ENCODE data around the gene MCIDAS. TPM values are rescaled to one million over a fixed set of nuclear protein-coding genes. Genes with fewer than 3 reads are reported as not detected.

Gene MCIDAS
- total and polyA plus RNA-seq, 2 of the 13 experiments (the other 11 are each of a cell fraction or from before 2014, with no cell fraction given) = not detected

- no peak for TF ChIP-seq PLRG1 (conservative IDR thresholded peaks at IDR 0.05)
- no peak for TF ChIP-seq ZNF605 (CRISPR knock-in tag; IDR thresholded peaks at IDR 0.05)
- TF ChIP-seq, protein P1, sequence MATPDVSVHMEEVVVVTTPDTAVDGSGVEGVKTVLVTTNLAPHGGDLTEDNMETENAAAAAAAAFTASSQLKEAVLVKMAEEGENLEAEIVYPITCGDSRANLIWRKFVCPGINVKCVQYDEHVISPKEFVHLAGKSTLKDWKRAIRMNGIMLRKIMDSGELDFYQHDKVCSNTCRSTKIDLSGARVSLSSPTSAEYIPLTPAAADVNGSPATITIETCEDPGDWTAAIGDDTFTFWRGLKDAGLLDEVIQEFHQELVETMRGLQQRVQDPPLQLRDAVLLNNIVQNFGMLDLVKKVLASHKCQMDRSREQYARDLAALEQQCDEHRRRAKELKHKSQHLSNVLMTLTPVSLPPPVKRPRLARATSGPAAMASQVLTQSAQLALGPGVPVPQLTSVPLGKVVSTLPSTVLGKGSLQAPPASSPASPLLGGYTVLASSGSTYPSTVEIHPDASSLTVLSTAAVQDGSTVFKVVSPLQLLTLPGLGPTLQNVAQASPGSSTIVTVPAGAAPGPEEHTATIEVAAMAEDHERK (CRISPR knock-in tag; IDR thresholded peaks at IDR 0.05; ENCODE audit: low read depth) = no peak
- no peak for TF ChIP-seq MTF1 (CRISPR knock-in tag; IDR thresholded peaks at IDR 0.05)
- TF ChIP-seq TCF12 (IDR thresholded peaks at IDR 0.05) = no peak
- 0 out of 2 replicates have a peak, but pooled peaks have one; percentile 37 for TF ChIP-seq TCF12 (CRISPR knock-in tag; IDR thresholded peaks at IDR 0.05)
- TF ChIP-seq NCOA1 (CRISPR knock-in tag; IDR thresholded peaks at IDR 0.05) = peak; percentile 44; the same call in 1 of the 2 replicates
- 0 out of 2 replicates have a peak, but pooled peaks have one; percentile 14 for TF ChIP-seq HDAC2 (CRISPR knock-in tag; IDR thresholded peaks at IDR 0.05)
- TF ChIP-seq SRY (CRISPR knock-in tag; IDR thresholded peaks at IDR 0.05) = no peak
- no peak for TF ChIP-seq SNAPC2 (CRISPR knock-in tag; IDR thresholded peaks at IDR 0.05)
- 0 out of 2 replicates have a peak, but pooled peaks have one; percentile 16 for TF ChIP-seq NR0B2 (CRISPR knock-in tag; IDR thresholded peaks at IDR 0.05)
- TF ChIP-seq POLR2AphosphoS2 (IDR thresholded peaks at IDR 0.05; ENCODE audit: low read depth, low read length) = no peak
- TF ChIP-seq IRF2 (CRISPR knock-in tag; IDR thresholded peaks at IDR 0.05) = no peak
- TF ChIP-seq, protein P2, sequence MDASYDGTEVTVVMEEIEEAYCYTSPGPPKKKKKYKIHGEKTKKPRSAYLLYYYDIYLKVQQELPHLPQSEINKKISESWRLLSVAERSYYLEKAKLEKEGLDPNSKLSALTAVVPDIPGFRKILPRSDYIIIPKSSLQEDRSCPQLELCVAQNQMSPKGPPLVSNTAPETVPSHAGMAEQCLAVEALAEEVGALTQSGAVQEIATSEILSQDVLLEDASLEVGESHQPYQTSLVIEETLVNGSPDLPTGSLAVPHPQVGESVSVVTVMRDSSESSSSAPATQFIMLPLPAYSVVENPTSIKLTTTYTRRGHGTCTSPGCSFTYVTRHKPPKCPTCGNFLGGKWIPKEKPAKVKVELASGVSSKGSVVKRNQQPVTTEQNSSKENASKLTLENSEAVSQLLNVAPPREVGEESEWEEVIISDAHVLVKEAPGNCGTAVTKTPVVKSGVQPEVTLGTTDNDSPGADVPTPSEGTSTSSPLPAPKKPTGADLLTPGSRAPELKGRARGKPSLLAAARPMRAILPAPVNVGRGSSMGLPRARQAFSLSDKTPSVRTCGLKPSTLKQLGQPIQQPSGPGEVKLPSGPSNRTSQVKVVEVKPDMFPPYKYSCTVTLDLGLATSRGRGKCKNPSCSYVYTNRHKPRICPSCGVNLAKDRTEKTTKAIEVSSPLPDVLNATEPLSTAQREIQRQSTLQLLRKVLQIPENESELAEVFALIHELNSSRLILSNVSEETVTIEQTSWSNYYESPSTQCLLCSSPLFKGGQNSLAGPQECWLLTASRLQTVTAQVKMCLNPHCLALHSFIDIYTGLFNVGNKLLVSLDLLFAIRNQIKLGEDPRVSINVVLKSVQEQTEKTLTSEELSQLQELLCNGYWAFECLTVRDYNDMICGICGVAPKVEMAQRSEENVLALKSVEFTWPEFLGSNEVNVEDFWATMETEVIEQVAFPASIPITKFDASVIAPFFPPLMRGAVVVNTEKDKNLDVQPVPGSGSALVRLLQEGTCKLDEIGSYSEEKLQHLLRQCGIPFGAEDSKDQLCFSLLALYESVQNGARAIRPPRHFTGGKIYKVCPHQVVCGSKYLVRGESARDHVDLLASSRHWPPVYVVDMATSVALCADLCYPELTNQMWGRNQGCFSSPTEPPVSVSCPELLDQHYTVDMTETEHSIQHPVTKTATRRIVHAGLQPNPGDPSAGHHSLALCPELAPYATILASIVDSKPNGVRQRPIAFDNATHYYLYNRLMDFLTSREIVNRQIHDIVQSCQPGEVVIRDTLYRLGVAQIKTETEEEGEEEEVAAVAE (CRISPR knock-in tag; IDR thresholded peaks at IDR 0.05; ENCODE audit: borderline replicate concordance) = no peak
- TF ChIP-seq, protein P3, sequence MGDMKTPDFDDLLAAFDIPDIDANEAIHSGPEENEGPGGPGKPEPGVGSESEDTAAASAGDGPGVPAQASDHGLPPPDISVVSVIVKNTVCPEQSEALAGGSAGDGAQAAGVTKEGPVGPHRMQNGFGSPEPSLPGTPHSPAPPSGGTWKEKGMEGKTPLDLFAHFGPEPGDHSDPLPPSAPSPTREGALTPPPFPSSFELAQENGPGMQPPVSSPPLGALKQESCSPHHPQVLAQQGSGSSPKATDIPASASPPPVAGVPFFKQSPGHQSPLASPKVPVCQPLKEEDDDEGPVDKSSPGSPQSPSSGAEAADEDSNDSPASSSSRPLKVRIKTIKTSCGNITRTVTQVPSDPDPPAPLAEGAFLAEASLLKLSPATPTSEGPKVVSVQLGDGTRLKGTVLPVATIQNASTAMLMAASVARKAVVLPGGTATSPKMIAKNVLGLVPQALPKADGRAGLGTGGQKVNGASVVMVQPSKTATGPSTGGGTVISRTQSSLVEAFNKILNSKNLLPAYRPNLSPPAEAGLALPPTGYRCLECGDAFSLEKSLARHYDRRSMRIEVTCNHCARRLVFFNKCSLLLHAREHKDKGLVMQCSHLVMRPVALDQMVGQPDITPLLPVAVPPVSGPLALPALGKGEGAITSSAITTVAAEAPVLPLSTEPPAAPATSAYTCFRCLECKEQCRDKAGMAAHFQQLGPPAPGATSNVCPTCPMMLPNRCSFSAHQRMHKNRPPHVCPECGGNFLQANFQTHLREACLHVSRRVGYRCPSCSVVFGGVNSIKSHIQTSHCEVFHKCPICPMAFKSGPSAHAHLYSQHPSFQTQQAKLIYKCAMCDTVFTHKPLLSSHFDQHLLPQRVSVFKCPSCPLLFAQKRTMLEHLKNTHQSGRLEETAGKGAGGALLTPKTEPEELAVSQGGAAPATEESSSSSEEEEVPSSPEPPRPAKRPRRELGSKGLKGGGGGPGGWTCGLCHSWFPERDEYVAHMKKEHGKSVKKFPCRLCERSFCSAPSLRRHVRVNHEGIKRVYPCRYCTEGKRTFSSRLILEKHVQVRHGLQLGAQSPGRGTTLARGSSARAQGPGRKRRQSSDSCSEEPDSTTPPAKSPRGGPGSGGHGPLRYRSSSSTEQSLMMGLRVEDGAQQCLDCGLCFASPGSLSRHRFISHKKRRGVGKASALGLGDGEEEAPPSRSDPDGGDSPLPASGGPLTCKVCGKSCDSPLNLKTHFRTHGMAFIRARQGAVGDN (CRISPR knock-in tag; IDR thresholded peaks at IDR 0.05) = peak; percentile 79
- no peak for TF ChIP-seq E2F2 (CRISPR knock-in tag; IDR thresholded peaks at IDR 0.05; ENCODE audit: borderline replicate concordance)
Measured at GRCh38 chr5:55226027-55226933, 835 bp downstream of the MCIDAS start (continued).
